KG1 (cell line): ENCODE results near the gene DUS2.
"Not testable (repeated sequence)": the region's sequence is repeated elsewhere in the genome, so short reads cannot be mapped to it uniquely, and the experiment has no call there.

Experiments used
- DNase-seq: peaks from one replicate; lab custom pipeline; 2025; lab: John Stamatoyannopoulos, UW

DUS2 gene

DNA sequence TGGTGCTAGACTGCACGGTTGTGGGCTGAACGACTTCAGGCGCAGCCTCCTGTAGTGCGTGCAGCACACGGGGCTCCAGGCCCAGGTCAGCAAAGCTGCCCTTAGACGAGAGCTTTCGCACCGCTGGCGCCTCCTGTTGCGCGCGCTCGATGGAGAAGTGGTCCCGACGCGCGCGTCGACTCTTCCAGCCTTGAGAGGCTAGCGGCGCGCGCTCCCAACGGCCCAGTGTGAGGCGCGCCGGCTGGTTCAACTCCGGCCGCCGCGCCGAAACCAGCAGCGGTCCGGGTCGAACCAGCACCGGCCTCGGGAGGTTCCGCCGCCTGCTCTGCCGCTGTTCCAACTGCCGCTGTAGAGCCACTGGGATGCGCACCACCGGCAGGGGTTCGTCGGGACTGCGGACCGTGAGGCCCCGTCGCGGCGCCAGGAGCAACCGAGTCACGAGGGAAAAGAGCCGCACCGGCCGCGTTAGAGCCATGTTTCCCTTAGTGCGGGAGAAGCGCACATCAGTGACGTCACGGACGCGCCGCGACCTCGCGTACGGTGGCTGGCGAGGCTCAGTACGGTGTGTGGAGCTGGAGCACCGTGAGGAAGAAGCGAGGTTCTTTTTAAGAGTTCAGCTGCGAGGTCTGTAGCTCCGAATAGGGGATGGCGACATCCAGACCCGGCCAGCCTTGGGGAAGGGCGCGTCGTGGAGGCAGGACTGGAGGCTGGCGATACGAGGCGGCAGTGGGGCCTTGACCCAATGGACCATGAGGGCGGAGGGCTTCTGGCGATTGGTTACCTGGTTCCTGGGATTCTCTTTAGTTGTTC lies at the start of gene DUS2, which contains the start of gene DDX28:
Gene DUS2, plus strand, starts transcription at position 557 of the 810 bp plus-strand sequence. CDS start 14,740 bp downstream, outside the sequence.
Gene DDX28, minus strand, starts transcription at position 505 of the 810 bp plus-strand sequence. Its CDS starts 30 bp downstream, at position 475.
- DNase-seq: peak; percentile 91

- DNase-seq: no peak
These were observed 47.6 kb upstream of the DUS2 start for GRCh38 chr16:67975321-67976105.

DNA sequence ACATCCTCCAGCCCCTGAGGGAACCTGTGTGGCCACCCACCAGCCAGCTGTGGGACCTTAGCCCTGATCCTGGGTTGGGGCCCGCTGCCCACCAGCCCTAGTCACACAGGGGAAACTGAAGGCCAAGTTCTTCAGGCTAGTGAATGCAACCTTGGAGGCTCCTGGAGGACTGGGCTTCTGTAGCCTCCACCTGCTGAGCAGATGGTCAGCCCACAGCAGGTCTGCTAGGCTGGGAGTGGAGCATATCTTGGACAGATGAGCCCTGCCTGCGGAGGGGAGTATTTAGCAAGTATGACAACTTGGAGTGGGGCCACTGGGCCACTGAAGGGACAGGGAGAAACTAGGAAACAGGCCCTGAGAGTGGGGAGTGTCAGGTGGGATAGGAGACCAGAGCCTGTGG lies 46.9 kb upstream of the DUS2 start:
- no peak for DNase-seq

GRCh38 chr16:67977005-67977404 lies 46.1 kb upstream of the DUS2 start:
- DNase-seq: no peak

DNA sequence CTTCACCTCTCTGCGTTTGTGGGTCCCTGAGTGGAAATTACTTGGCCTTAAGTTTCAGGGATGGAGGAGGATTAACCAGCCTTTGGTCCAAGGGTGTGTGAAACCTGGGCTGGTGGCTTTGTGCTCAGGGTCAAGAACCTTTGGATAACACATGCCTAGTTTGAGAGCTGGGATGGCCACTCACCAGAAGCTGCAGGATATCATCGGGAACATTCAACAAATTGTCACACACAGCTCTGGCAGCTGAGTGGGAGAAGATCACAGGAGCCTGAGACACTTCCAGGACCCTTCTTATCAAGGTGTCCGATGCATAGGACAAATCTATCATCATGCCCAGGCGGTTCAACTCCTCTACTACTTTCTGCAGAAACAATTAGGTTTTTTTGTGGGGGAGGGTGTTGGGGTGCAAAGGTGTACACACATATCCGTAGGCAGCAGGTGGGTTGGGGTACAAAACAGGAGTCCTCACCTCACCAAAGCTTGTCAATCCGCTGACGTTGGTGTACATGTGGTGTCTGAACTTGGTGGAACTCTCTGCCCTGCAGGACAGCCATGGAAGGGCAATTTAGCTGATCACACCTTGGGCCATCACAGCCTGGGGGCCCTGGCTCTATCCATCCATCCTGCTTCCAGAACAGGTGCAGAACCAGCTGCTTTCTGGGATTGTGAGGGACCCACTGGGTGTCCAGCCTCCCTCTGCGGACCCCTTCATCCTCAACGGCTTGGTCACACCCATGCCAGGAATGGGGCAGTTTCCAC lies 45.4 kb upstream of the DUS2 start:
- DNase-seq: no peak

GRCh38 chr16:67979955-67980678 lies 43.0 kb upstream of the DUS2 start, which contains the start of gene DPEP3:
DPEP3 (minus strand) TSS chr16:67980499; CDS start chr16:67980380, 119 bp downstream.
- DNase-seq: no peak

DNA sequence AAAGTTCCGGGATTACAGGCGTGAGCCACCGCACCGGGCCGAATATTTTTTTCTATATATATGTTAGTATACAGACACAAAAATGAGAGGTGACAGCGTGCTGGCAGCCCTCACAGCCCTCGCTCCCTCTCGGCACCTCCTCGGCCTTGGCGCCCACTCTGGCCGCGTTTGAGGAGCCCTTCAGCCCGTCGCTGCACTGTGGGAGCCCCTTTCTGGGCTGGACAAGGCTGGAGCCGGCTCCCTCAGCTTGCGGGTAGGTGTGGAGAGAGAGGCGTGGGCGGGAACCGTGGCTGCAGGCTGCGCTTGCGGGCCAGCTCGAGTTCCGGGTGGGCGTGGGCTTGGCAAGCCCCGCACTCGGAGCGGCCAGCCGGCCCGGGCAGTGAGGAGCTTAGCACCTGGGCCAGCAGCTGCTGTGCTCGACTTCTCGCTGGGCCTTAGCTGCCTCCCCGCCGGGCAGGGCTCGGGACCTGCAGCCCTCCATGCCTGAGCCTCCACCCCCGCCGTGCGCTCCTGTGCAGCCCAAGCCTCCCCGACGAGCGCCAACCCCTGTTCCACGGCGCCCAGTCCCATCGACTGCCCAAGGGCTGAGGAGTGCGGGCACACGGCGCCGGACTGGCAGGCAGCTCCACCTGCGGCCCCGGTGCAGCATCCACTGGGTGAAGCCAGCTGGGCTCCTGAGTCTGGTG lies 40.9 kb upstream of the DUS2 start:
- DNase-seq: no peak

- DNase-seq: no peak
These were observed 36.1 kb upstream of the DUS2 start for GRCh38 chr16:67986949-67987348.

GRCh38 chr16:67987460-67988160 lies 35.5 kb upstream of the DUS2 start:
- DNase-seq: no peak

DNA sequence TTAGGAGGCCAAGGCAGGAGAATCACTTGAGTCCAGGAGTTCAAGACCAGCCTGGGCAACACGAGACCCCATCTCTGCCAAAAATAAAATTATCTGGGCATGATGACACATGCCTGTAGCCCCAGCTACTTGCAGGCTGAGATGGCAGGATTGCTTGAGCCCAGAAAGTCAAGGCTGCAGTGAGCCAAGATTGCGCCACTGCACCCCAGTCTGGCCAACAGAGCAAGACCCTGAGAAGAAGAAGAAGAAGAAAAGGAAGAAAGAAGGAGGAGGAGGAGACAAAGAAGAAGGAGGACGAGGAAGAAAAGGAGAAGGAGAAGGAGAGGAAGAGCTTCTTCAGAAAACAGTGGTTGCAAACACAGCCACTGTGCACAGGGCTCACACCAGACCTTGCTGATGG lies 34.4 kb upstream of the DUS2 start:
- DNase-seq: no peak

DNA sequence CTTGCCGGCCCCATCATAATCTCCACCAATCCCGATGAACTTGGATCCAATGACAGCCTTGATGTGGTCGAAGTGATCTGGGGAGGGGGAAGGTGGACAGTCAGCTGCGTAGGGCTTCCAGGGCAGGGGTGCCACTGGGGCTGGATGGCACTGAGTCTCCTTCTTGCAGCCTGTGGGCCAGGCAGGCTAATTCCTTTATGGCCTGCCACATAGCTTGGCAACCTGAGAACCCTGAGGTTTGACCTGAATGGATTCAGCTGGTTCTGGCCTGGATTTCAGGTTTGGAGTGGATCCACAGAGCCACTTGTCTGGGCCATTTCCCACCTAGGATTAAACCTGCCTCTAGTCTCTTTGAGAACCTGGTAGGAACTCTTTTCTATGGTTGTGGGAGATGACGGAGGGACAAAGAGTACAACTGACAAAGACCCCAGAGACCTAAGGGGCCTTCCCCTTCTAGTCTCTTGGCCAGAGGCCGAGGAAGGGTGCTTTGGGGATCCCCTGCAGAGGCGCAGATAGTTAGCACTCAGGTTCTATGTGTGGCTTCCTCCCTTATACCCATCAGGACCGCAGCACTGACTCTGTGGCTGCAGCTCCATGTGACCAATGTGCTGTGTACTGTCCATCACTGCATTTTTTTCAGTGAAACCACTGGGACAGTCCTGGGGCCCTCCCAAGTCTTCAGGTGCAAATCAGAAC lies 33.6 kb upstream of the DUS2 start:
- no peak for DNase-seq

GRCh38 chr16:67990018-67990386 lies 33.1 kb upstream of the DUS2 start:
- no peak for DNase-seq

- no peak for DNase-seq
These were observed 30.4 kb upstream of the DUS2 start for GRCh38 chr16:67992661-67993206.

GRCh38 chr16:67993207-67994039 lies 29.7 kb upstream of the DUS2 start:
- peak; percentile 73 for DNase-seq

DNA sequence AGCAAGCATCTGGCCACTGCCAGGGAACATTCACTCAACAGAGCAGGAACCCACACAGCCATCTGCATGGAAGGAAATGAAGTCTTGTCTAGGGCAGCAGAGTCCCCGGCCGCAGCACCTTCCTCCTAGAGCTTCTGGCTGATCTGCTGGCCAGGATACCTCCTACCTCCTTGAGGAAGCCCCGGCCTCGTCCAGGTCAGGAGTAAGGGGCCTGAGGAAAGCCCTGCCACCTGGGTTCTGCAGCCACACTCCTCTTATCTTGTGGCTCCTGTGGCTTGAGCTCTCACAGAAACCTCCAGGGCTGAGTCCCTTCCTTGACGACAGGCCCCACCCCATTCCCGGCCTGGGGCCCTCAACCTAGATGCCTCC lies 29.1 kb upstream of the DUS2 start:
- not testable (repeated sequence) for DNase-seq

- DNase-seq: no peak
These were observed 27.7 kb upstream of the DUS2 start for GRCh38 chr16:67995423-67995822.

DNA sequence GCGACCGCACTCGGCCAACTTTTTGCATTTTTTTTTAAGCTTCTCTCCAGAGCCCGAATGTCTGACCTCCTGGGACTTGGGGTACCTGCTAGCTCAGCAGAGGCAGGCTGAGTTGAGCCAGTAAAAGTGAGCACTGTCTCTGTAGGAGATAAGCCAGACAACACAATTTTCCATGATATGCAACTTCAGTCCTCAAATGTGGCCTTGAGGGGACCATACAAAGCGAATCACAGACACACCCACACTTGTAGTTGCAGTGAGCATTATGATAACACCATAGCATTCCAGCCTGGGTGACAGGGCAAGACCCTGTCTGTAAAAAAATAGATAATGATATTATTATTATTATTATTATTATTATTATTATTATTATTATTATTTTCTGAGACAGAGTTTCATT lies 26.4 kb upstream of the DUS2 start:
- DNase-seq: no peak

DNA sequence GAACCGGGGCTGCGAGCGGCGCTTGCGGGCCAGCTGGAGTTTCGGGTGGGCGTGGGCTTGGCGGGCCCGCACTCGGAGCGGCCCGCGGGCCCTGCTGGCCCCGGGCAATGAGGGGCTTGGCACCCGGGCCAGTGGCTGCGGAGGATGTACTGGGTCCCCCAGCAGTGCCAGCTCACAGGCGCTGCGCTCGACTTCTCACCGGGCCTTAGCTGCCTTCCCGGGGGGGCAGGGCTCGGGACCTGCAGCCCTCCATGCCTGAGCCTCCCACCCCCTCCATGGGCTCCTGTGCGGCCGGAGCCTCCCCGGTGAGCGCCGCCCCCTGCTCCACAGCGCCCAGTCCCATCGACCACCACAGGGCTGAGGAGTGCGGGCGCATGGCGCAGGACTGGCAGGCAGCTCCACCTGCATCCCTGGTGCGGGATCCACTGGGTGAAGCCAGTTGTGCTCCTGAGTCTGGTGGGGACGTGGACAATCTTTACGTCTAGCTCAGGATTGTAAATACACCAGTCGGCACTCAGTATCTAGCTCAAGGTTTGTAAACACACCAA lies 24.8 kb upstream of the DUS2 start:
- DNase-seq: not testable (repeated sequence)
